GM23338 (cell line): ENCODE results near the gene AKAP7. TPM values are rescaled to one million over a fixed set of nuclear protein-coding genes. Genes with fewer than 3 reads are reported as not detected.

Experiments used
- ATAC-seq: fragments of 200-7000 bp; cut with Tn5 transposase; 3 replicates; pipeline ENCODE4 v1.9.1; 2020
- DNase-seq: peaks from one replicate; pipeline ENCODE4 v3.0.0-alpha.2; 2015; ENCODE audit warnings: low spot score
- H2AFZ ChIP-seq: fragments of 200-600 bp; sonication (generic); 2 replicates; pipeline ENCODE4 v1.8.0; 2016; ENCODE audit warnings: antibody characterized with exemption, mild to moderate bottlenecking, moderate library complexity
- H3F3A ChIP-seq: fragments of 200-600 bp; sonication (generic); replicated peaks from 2 replicates; pipeline ENCODE4 v1.8.0; 2017; ENCODE audit warnings: antibody characterized with exemption, mixed run types, low read depth
- H3K27ac ChIP-seq: fragments of 200-600 bp; sonication (generic); 2 replicates; pipeline ENCODE4 v1.6.1; 2016; ENCODE audit warnings: low read depth
- H3K27me3 ChIP-seq: fragments of 200-600 bp; sonication (generic); 2 replicates; pipeline ENCODE4 v1.8.0; 2016; ENCODE audit warnings: mild to moderate bottlenecking, mixed run types, moderate library complexity; ENCODE audit not compliant: insufficient read depth
- H3K36me3 ChIP-seq: fragments of 200-600 bp; sonication (generic); 2 replicates; pipeline ENCODE4 v1.8.0; 2016; ENCODE audit warnings: mild to moderate bottlenecking; ENCODE audit not compliant: insufficient read depth
- H3K4me1 ChIP-seq: fragments of 200-600 bp; sonication (generic); 2 replicates; pipeline ENCODE4 v1.8.0; 2016; ENCODE audit warnings: mild to moderate bottlenecking, moderate library complexity; ENCODE audit not compliant: insufficient read depth
- H3K4me2 ChIP-seq: fragments of 200-600 bp; sonication (generic); 2 replicates; pipeline ENCODE4 v1.7.1; 2017; ENCODE audit warnings: mixed run types
- H3K4me3 ChIP-seq: fragments of 200-600 bp; sonication (generic); 2 replicates; pipeline ENCODE4 v1.6.1; 2016; ENCODE audit warnings: mixed run types
- H3K79me2 ChIP-seq: fragments of 200-600 bp; sonication (generic); replicated peaks from 2 replicates; pipeline ENCODE4 v1.8.0; 2017; ENCODE audit warnings: mild to moderate bottlenecking; ENCODE audit not compliant: insufficient read depth
- H3K9me2 ChIP-seq: fragments of 200-600 bp; sonication (generic); 2 replicates; pipeline ENCODE4 v1.8.0; 2017; ENCODE audit not compliant: insufficient read depth
- H4K20me1 ChIP-seq: fragments of 200-600 bp; sonication (generic); replicated peaks from 2 replicates; pipeline ENCODE4 v1.8.0; 2017; ENCODE audit warnings: mild to moderate bottlenecking; ENCODE audit not compliant: insufficient read depth
- H3K27ac Mint-ChIP-seq: 2 replicates; pipeline ENCODE4 v1.8.0; 2020; ENCODE audit warnings: inconsistent platforms, mild to moderate bottlenecking, moderate library complexity, mixed read lengths
- H3K27me3 Mint-ChIP-seq: 3 replicates; pipeline ENCODE4 v1.8.0; 2022; ENCODE audit warnings: low read depth, mild to moderate bottlenecking, moderate library complexity, mixed read lengths, inconsistent platforms; ENCODE audit not compliant: insufficient read depth, poor library complexity
- H3K36me3 Mint-ChIP-seq: 3 replicates; pipeline ENCODE4 v1.8.0; 2021; ENCODE audit warnings: low read depth, mild to moderate bottlenecking, inconsistent platforms, moderate library complexity, mixed read lengths
- H3K4me1 Mint-ChIP-seq: 3 replicates; pipeline ENCODE4 v1.8.0; 2020; ENCODE audit warnings: mild to moderate bottlenecking, inconsistent platforms, mixed read lengths
- H3K4me3 Mint-ChIP-seq: 3 replicates; pipeline ENCODE4 v1.8.0; 2021; ENCODE audit warnings: moderate library complexity, mild to moderate bottlenecking, inconsistent platforms, mixed read lengths
- H3K9me3 Mint-ChIP-seq: 3 replicates; pipeline ENCODE4 v1.8.0; 2020; ENCODE audit warnings: moderate library complexity, mild to moderate bottlenecking, inconsistent platforms, mixed read lengths
- CREB1 ChIP-seq: fragments of 250-450 bp; sonication (Bioruptor Pico); IDR thresholded peaks from 2 replicates; pipeline ENCODE4 v1.5.0; 2020; ENCODE audit warnings: low read depth, mild to moderate bottlenecking, moderate library complexity
- EZH2 ChIP-seq: fragments of 200-600 bp; sonication (generic); IDR thresholded peaks from one replicate; pipeline ENCODE4 v1.8.0; 2017; ENCODE audit warnings: antibody characterized with exemption, mild to moderate bottlenecking, low read depth; ENCODE audit not compliant: unreplicated experiment
- EZH2phosphoT487 ChIP-seq: fragments of 200-600 bp; sonication (generic); IDR thresholded peaks from one replicate; pipeline ENCODE4 v1.8.1; 2018; ENCODE audit warnings: antibody characterized with exemption; ENCODE audit not compliant: unreplicated experiment
- JUNB ChIP-seq: IDR thresholded peaks from one replicate; pipeline ENCODE4 v1.6.1; 2016; ENCODE audit warnings: antibody characterized with exemption; ENCODE audit not compliant: unreplicated experiment
- NANOG ChIP-seq: IDR thresholded peaks from 2 replicates; pipeline ENCODE4 v1.6.1; 2016; ENCODE audit warnings: antibody characterized with exemption, borderline replicate concordance
- POLR2AphosphoS5 ChIP-seq: IDR thresholded peaks from 2 replicates; pipeline ENCODE4 v1.6.1; 2016; ENCODE audit warnings: antibody characterized with exemption, low read depth
- STAT1 ChIP-seq: IDR thresholded peaks from one replicate; pipeline ENCODE4 v1.6.1; 2016; ENCODE audit warnings: antibody characterized with exemption; ENCODE audit not compliant: unreplicated experiment
- ZNF114 ChIP-seq: fragments of 250-450 bp; sonication (Bioruptor Pico); IDR thresholded peaks from 2 replicates; pipeline ENCODE4 v1.5.0; 2020; ENCODE audit warnings: mild to moderate bottlenecking, moderate library complexity
- ZNF331 ChIP-seq: fragments of 250-450 bp; sonication (Bioruptor Pico); IDR thresholded peaks from 2 replicates; pipeline ENCODE4 v1.5.0; 2020; ENCODE audit warnings: low read depth, mild to moderate bottlenecking, moderate library complexity
- polyA plus RNA-seq: library from polyadenylated mRNA; unstranded; fragments of >200 nt; fragmentation: Nextera tagmentation; extraction: Ambion mirVana; gene quantifications from 2 replicates; pipeline ENCODE4 v1.2.1, GENCODE V29; 2016
- total RNA-seq: library from RNA; depleted of rRNA; stranded (reverse); fragments of >200 nt; shearing (Covaris generic); gene quantifications from 2 replicates; pipeline ENCODE4 v1.2.3, GENCODE V29; 2014
- TF ChIP-seq, protein P1 (sequence below): IDR thresholded peaks from one replicate; pipeline ENCODE4 v1.6.1; 2018; ENCODE audit warnings: antibody characterized with exemption; ENCODE audit not compliant: unreplicated experiment
- TF ChIP-seq, protein P2 (sequence below), 2 experiments: fragments of 200-600 bp in 1 of 2; sonication (generic) in 1 of 2; conservative IDR thresholded peaks; 2 replicates each; pipeline versions ENCODE4 v1.5.1 to v1.6.1; 2016 to 2017; ENCODE audit warnings: antibody characterized with exemption in 2 of 2, low read depth in 2 of 2, mild to moderate bottlenecking in 2 of 2, moderate library complexity in 1 of 2
- TF ChIP-seq, protein P3 (sequence below): IDR thresholded peaks from 2 replicates; pipeline ENCODE4 v1.6.1; 2016; ENCODE audit warnings: antibody characterized with exemption

Gene AKAP7
- total and polyA plus RNA-seq, 2 experiments from 2014 or later = 12.2 to 20.0 TPM

DNA sequence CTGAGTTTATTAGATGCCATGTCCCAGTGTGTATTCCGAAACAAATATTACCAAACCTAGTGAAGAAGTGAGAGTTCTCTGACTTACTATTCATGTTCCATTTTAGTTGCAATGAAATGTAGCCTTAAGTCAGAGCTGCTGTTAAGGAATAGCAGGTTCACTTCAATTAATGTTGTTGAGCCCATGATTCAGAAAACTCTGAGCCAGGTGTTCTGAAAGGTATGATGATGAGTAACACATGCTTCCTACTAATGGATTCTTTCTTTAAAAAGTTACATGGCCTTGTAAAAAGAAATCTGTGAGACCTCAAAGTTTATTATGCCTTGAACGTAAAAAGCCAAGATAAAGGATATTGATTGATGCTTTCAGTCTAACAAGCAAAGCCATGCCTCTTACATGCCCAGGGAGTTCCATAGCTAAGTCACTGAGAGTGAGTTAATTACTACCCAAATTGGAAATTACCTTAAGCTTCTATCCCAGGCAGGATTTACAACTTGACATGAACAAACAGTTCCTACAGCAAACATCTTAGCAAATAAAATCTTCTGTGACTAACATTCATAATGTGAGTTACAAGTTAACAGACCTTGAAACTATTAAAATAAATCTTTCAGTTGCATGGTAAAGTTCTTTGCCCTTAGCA lies 122.9 kb downstream of the AKAP7 start (continued):
- TF ChIP-seq, protein P1, sequence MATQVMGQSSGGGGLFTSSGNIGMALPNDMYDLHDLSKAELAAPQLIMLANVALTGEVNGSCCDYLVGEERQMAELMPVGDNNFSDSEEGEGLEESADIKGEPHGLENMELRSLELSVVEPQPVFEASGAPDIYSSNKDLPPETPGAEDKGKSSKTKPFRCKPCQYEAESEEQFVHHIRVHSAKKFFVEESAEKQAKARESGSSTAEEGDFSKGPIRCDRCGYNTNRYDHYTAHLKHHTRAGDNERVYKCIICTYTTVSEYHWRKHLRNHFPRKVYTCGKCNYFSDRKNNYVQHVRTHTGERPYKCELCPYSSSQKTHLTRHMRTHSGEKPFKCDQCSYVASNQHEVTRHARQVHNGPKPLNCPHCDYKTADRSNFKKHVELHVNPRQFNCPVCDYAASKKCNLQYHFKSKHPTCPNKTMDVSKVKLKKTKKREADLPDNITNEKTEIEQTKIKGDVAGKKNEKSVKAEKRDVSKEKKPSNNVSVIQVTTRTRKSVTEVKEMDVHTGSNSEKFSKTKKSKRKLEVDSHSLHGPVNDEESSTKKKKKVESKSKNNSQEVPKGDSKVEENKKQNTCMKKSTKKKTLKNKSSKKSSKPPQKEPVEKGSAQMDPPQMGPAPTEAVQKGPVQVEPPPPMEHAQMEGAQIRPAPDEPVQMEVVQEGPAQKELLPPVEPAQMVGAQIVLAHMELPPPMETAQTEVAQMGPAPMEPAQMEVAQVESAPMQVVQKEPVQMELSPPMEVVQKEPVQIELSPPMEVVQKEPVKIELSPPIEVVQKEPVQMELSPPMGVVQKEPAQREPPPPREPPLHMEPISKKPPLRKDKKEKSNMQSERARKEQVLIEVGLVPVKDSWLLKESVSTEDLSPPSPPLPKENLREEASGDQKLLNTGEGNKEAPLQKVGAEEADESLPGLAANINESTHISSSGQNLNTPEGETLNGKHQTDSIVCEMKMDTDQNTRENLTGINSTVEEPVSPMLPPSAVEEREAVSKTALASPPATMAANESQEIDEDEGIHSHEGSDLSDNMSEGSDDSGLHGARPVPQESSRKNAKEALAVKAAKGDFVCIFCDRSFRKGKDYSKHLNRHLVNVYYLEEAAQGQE = no peak
- TF ChIP-seq ZNF114 (CRISPR knock-in tag) = no peak
- TF ChIP-seq ZNF331 (CRISPR knock-in tag) = no peak
- no peak for TF ChIP-seq STAT1
- TF ChIP-seq JUNB = no peak
- TF ChIP-seq POLR2AphosphoS5 = no peak
- TF ChIP-seq, protein P2, sequence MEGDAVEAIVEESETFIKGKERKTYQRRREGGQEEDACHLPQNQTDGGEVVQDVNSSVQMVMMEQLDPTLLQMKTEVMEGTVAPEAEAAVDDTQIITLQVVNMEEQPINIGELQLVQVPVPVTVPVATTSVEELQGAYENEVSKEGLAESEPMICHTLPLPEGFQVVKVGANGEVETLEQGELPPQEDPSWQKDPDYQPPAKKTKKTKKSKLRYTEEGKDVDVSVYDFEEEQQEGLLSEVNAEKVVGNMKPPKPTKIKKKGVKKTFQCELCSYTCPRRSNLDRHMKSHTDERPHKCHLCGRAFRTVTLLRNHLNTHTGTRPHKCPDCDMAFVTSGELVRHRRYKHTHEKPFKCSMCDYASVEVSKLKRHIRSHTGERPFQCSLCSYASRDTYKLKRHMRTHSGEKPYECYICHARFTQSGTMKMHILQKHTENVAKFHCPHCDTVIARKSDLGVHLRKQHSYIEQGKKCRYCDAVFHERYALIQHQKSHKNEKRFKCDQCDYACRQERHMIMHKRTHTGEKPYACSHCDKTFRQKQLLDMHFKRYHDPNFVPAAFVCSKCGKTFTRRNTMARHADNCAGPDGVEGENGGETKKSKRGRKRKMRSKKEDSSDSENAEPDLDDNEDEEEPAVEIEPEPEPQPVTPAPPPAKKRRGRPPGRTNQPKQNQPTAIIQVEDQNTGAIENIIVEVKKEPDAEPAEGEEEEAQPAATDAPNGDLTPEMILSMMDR (conservative IDR thresholded peaks at IDR 0.05; ENCODE audit: low read depth in 2 of 2) = no peak
- no peak for TF ChIP-seq NANOG
- TF ChIP-seq, protein P3, sequence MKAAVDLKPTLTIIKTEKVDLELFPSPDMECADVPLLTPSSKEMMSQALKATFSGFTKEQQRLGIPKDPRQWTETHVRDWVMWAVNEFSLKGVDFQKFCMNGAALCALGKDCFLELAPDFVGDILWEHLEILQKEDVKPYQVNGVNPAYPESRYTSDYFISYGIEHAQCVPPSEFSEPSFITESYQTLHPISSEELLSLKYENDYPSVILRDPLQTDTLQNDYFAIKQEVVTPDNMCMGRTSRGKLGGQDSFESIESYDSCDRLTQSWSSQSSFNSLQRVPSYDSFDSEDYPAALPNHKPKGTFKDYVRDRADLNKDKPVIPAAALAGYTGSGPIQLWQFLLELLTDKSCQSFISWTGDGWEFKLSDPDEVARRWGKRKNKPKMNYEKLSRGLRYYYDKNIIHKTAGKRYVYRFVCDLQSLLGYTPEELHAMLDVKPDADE = no peak
- no peak for TF ChIP-seq CREB1 (CRISPR knock-in tag)
- no peak for TF ChIP-seq EZH2phosphoT487
- no peak for TF ChIP-seq EZH2

DNA sequence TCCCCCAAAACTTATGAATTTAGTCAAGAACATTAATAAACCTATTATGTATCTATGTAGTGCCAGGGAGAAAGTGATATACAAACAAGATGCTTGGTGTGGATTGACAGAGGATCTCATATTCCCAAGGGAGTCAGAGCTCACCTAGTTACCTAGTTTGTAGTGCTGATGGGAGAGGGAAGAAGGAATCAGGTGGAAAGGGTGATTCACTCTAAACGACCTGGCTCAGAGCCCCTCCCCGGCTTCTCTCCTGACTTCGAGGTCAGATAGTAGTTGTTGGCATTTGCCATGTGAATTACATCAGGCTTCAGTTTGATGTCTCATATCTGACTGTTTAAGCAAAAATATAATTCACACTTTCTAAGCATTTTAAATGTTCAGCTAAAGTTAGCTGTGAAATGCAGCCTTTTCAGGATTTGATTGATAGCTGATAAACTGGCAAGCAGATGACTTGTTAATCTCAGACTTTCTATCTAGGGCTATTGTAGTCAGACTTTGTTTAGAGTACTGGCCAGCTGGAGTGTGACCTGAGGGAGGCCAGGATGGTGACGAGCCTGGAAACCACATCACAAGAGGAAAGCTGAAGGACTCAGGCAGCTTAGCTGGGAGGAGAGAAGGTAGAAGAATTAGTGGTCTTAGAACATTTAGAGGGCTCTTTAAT lies 123.7 kb downstream of the AKAP7 start:
- Mint-ChIP-seq H3K4me1 (peaks cover 13% of the 10 kb centered on the region), H3K4me3 (no peak overlapping the region), H3K27ac (no peak overlapping the region), H3K36me3 (peaks cover 25% of the 10 kb centered on the region), H3K27me3 (peaks cover 2% of the 10 kb centered on the region), H3K9me3 (peaks cover 21% of the 10 kb centered on the region)
- TF ChIP-seq, protein P3 = no peak
- TF ChIP-seq ZNF331 (CRISPR knock-in tag) = no peak
- no peak for TF ChIP-seq ZNF114 (CRISPR knock-in tag)
- no peak for TF ChIP-seq CREB1 (CRISPR knock-in tag)
- TF ChIP-seq JUNB = no peak
- TF ChIP-seq POLR2AphosphoS5 = no peak
- TF ChIP-seq, protein P2 (conservative IDR thresholded peaks at IDR 0.05; ENCODE audit: low read depth in 2 of 2) = no peak
- TF ChIP-seq EZH2phosphoT487 = no peak
- ATAC-seq (peak; percentile 50; the same call in 2 of the 3 replicates), DNase-seq (no peak)
- Histone ChIP-seq H4K20me1 (no peaks in the 10 kb centered on the region), H3K4me2 (no peak overlapping the region), H3K9me2 (no peaks in the 10 kb centered on the region), H2AFZ (no peak overlapping the region), H3K79me2 (peaks cover 5% of the 10 kb centered on the region; the same call in 1 of the 2 replicates), H3K4me1 (peaks cover 14% of the 10 kb centered on the region), H3F3A (no peaks in the 10 kb centered on the region), H3K27me3 (no peaks in the 10 kb centered on the region), H3K36me3 (peaks cover 16% of the 10 kb centered on the region; the same call in 1 of the 2 replicates), H3K4me3 (no peak overlapping the region), H3K27ac (no peak overlapping the region)
